Measurements from ENCODE around the gene CDHR4.
"Not testable (repeated sequence)": the region's sequence is repeated elsewhere in the genome, so short reads cannot be mapped to it uniquely, and the experiment has no call there.

The CDHR4 gene, protein sequence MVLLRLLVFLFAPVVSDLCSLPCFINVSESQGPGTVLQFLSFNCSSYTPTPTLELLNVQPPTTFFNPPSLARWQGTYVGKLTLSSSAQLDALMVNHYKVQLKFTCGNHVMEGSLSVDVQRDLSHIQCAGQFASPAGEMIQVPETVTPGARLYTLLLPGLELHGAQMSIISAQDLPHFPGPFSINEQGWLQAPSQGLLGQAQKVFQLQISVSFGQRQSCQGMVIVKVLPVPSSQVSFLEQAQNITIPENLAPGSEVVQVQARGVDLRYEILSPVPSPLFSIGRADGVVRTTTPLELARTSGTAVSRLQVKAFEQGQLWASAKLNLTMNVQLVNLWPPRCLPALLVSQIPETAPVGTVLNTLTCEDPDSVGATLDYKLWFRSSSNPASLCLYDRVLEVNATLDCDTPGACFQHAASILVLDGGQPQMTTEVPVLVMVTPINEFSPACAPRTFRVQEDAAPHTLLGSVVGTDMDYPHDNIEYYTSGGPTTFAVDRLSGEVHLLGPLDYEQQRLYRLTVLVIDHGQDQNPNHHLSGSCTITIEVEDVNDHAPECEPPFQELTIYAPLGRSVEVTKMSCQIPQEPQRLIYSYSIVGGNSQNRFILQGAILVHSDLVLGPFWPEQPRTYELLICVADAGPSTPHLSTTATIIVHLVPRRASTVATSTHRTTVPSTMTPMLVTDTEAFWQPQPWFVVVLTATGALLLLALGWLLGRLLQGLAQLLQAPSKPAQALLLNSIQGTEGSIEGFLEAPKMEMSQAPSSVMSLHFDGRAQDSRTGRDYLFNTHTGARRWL

DNA sequence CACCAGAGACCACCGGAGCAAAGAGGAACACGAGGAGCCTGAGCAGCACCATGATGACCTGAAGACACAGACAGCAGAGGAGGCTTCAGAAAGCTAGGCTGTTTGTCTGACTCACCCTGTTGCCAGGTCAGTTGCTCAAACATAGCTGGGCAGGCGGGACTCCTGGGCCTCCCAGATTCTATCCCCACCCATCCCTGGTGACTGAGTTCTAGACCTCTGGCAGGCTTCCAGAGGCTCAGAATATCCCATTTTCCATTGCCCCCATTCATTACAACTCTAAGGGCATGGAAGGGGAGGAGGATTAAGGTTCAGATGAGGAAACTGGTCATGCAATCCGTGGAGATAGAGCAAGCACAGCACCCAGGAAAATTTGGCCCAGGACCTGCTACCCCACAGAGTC lies at the start of gene CDHR4:
CDHR4 (minus strand) TSS at position 113 of the 400 bp plus-strand sequence; CDS start at position 52, 61 bp downstream.
- DNase-seq (ENCODE audit: low read depth, low spot score): no peak

DNA sequence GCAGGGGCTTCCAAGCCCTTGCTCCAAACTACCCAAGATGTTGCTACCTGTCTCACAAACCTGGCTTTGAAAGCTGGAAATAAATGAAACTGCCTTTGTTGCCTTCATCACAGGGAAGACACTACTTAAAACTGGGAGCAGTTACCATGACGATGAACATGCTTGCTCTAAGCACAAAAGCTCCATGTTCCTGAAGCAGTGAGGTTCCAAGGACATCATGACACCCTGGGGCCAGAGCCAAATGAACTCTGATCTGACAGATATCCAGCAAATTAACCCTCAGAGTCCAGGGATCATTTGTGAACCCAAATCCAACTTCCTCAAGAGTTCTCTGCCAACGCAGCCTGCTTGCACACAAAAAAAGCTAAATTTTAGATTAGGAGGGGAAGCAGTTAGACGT lies 46.0 kb upstream of the CDHR4 start:
- DNase-seq (ENCODE audit: low read depth, low spot score): no peak

DNA sequence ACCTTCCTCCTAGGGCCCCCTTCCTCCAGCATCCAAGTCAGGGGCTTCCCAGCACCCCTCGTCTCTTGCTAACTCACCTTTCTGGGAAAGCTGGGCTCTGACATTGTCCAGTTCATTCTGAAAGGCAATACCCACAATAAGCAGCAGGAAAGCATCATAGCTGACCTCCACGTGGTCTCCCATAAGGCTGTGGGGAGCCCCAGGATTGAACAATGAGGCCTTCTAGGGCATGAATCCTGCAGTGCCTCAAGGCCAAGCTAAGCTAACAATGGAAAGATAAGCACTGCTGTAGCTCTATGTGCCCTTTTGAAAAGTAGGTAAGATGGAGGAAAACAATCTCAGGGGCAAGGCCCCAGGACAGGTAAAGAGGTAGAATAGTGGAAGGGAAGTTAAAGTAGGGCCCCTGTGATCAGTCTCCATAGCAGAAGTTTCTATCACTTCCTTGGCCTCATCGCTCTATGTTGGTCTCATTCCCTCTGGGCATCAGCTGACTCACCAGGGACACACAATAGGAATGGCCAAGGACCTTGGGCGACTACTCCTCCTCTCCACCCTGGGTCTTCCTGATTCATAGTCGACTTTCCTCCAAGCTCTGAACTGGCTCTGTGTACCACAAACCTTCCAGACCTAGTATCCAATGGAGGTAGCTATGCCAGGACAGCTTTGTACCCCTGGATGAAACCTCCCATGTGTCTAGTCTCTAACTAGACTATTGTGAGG lies 45.0 kb upstream of the CDHR4 start:
- DNase-seq (ENCODE audit: low read depth, low spot score): no peak

DNA sequence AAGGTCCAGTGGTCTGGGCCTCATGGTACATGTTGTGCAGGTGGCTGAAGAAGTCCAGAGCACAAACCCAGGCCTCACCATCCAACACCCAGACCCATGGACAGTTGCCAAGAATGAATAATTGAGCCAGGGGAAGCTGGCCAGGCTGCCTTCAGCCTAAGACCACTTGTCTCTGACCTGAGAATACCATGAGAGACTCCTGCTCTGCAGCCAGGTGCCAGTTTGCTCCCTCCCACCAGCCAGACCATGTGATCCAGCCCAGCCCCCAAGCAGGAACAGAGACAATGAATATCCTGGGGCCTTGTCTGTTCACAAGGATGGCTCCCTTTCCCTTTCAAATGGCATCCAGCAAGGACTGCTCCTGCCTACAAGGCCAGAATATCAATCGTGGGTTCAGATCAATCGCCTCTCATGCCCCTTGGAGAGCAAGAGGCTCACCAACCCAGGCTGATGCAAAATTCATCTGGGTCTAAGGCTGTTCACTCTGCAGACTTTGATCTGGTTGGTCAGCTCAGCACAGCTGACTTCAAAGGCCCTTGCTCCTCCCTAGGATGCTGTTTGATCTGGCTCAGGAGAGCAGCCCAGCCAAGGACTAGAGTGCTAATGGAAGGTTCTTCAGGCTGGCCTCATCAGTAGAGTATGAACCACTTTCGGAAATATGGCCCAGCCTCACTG lies 43.3 kb upstream of the CDHR4 start:
- no peak for DNase-seq (ENCODE audit: low read depth, low spot score)

DNA sequence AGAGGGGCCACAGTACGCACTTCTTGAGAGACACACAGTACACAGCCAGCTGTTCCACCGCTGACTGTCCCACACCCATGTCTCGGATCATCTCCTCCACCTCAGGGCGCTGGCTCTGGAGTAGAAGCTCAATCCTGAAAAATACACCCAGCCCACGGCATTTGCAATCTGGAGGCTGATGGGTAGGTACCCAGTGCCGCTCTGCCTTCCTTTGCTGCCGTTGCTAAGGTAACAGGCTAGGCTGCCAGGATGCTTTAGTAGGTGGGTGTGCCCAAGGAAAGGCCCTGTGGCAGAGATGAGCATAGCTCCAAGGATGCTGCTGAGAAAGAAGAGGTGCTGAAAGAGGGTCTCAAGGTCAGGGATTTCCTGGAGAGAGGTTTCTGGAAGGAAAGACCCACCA lies 42.1 kb upstream of the CDHR4 start:
- no peak for DNase-seq (ENCODE audit: low read depth, low spot score)

DNA sequence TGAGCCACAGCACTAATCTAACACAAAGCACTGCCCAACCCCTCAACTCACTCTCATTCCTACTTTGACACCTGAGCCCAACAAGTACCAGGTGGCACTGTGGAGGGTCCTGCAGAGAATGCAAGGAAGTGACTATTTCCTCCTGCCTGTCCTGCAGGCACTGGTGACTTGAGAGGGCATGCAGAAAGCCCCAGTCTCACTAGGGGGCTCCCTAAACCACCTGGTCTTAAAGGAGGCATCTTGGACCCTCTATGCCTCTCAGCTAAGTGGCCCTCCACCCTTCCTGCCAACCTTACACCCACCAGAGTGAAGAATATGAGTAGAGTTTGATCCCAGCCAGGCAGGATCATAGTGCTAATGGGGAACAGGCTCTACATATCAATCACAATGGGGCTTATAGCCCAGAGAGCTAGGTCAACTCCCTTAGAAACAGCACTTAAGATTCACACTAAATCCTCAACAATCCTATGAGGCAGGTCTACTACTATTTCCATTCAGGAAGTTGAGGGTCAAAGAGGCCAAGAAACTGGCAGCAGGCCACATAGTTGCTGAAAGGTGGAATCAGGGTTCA lies 41.5 kb upstream of the CDHR4 start:
- DNase-seq (ENCODE audit: low read depth, low spot score): peak; percentile 25

DNA sequence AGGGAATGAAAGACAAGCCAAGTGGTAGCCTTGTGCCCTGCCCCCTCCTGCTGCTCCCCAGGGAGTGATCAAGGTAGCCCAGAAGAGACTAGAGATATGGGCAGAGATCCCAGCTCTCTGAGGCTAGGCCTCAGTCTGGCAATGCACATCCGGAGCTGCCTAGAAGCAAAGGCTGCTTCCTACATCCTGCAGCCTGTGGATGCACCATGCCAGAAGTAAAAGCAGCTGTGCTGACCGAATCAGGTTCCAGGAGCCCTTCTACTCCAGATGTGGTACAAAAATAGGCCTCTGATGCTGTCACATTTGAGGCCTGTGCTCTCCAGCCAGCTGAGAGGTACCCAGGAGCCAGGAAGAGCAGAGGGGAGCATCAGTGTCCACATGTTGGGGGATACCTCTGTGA lies 40.7 kb upstream of the CDHR4 start:
- DNase-seq (ENCODE audit: low read depth, low spot score): no peak

DNA sequence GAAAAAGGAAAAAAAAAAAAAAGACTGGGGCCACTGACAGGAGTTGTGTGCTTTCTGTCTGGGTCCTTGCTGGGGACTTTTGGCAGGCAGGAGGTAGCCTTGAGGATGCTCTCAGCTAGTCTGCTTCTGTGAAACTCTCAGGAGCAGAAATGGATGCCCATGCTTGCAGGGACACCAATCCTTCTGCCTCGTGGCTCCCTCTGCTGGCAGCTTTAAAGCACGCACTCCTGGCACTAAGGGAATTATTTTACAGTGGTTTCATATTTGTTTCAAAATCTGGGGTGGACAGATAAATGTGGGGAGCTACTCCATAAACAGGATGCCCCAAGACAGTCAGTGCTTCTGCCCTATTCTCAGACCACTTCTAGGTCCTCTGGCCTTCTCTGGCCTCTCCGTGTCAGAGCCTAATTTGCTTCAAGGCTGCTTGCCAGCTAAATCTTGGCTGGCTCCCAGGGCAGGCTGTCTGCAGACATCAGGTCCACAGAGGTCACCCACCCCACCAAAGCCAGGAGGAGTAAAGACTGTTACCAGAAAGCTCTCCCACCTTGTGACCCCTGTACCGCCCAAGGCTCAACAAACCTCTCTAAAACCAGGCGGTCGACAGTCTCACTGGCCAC lies 39.6 kb upstream of the CDHR4 start:
- DNase-seq (ENCODE audit: low read depth, low spot score): peak; percentile 28

DNA sequence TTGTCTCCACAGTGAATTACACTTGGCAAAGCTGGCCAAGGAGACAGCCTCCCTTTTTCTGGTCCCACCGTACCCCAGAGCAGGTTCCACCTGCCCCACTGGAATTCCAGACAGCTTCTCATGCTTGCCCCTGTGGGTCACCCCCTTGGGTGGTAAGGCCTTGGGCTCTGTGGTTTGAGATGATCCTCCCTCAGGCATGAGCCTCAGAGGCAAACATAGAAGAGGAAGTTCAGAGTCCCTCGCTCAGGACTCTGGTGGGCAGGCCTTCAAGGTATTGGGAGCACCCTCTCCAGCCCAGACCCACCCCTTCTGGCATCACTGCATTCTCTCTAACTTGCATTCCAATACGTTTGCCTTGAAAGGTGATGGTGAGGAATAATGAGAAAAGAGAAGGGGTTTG lies 31.7 kb upstream of the CDHR4 start:
- no peak for DNase-seq (ENCODE audit: low read depth, low spot score)

DNA sequence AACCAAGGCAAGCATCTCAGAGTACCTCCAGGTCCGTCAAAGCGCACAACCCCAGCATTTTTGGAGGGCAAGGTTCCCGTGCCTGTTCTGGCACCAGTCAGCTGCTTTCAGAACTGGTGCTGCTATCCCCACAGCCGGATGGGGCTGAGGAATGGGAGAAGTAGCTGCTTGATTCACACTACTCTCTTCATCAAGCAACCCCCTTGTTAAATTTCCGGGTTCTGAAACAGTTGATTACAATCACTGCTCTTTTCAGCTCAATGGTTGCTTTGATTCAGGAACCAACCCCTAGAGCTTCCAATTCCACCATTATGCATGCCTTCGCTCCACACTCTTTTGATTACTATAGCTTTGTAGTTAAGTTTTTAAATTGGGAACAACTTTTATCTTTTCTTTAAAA lies 26.3 kb upstream of the CDHR4 start:
- DNase-seq (ENCODE audit: low read depth, low spot score): no peak

DNA sequence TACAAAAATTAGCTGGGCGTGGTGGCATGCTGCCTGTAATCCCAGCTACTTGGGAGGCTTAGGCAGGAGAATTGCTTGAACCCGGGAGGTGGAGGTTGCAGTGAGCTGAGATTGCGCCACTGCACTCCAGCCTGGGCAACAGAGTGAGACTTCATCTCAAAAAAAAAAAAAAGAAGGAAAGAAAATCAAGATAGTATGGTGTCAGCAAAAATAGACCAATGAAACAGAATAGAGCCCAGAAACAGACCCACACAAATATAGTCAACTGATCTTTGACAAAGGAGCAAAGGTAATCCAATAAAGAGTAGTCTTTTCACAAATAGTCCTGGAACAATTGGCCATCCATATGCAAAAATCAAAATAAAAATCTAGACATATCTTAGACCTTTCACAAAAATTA lies 23.5 kb upstream of the CDHR4 start:
- not testable (repeated sequence) for DNase-seq (ENCODE audit: low read depth, low spot score)

DNA sequence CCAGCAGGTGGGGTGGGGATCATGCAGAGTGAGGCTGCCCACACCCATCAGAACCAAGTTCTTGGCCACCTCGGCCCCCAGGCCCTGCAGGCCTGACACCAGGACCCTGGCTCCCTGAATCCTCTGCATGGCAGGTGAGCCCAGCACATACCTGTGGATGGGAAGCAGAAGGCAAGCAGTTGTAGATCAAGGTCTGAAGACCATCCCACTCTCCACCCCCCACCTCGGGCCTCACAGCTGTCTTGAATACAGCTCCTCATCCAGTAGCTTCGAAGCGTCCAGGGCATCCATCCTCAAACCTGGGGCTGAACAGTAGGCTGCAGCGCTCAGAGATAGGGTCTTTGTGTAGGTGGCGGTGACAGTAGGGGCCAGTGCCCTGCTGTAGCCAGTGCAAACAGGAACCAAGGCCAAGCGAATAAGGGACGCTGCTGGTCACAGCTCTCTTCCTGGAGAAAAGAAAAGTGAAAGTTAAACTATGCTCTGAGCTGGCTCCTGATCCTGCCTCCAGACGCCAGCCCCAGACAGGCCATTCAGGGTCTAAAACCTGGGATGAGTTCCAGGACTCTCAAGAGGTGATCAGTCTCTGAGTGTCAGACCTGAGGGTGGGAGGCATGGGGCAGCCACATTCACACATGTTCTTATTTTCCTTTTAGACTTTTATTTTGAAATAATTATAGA lies 14.0 kb upstream of the CDHR4 start, which contains the start of gene UBA7:
UBA7 (minus strand) TSS at position 457 of the 678 bp plus-strand sequence; CDS start at position 291, 166 bp downstream.
- DNase-seq (ENCODE audit: low read depth, low spot score): no peak

DNA sequence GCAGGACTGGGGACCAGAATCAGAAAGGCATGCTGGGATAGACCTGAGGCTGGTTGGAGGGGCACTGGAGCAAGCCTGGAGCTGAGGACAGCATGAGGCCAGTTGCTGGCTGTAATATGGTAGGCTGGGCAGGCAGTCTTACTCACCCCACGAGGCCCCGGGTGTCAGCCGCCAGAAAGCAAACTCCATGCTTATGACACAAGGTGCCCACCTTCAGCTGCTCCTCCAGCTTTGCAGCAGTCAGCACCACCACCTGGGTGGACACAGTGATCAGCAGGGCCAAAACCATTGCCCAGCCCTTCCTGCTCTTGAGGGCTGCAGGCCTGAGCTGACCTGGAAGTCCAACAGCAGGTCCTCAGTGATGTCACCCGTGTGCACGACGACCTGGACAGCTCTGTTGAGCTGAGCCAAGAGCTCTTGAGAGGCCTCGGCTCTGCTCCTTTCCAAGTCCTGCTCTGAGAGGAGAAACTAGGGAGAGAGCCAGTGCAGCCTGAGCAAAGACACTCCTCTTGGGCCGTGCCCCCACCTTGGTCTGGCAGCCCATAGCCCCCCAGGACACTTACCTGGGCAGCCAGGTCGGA lies 13.3 kb upstream of the CDHR4 start:
- no peak for DNase-seq (ENCODE audit: low read depth, low spot score)

DNA sequence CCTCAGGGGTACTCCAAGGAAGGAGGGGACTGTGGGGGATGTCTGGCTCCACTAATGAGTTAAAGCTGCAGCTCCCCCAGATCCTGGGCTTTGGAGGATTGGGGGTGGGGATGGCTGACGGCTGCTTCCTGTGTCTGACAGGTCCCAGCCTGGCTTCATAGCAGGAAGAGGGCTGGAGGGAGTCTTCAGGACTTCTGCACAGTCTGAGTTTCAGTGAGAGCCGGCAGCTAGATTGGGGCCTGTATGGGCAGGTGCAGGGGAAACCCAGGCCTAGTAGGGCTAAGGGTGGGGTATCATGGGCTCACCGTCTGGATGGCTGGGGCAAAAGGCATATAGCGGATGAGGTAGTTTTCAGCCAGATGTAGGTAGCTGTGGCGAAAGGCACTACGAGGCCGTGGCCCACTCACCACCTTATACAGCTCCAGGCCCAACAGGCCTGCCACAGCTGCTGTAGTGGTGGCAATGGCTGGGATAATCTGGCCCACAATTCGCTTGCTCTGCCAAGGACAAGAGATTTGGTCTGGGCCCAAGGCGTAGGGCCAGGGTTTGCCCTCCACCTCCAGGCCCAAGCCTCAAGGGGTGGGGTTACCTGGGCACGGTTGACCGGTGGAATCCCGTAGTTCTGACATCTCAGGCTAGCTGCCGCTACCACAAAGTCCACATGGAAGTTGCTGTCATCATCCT lies 7.9 kb upstream of the CDHR4 start:
- no peak for DNase-seq (ENCODE audit: low read depth, low spot score)

DNA sequence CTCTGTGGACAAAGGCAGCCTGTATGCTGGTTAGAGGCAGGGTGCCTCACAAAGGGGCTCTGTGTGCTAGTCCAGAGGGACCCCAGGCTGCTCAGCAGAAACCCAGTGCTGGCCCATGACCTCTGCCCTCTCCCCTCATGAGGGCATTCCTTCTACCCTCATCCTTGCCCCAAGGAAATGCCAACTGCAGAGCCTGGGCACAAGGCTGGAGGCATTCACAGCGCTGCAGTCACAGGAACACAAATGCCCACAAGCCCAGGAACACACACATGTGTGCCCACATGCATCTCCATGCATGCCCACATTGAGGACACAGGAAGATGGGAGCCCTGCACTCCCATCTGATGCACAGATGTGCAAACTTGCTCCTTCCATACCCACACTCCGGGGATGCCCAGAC lies 7.2 kb upstream of the CDHR4 start:
- no peak for DNase-seq (ENCODE audit: low read depth, low spot score)

DNA sequence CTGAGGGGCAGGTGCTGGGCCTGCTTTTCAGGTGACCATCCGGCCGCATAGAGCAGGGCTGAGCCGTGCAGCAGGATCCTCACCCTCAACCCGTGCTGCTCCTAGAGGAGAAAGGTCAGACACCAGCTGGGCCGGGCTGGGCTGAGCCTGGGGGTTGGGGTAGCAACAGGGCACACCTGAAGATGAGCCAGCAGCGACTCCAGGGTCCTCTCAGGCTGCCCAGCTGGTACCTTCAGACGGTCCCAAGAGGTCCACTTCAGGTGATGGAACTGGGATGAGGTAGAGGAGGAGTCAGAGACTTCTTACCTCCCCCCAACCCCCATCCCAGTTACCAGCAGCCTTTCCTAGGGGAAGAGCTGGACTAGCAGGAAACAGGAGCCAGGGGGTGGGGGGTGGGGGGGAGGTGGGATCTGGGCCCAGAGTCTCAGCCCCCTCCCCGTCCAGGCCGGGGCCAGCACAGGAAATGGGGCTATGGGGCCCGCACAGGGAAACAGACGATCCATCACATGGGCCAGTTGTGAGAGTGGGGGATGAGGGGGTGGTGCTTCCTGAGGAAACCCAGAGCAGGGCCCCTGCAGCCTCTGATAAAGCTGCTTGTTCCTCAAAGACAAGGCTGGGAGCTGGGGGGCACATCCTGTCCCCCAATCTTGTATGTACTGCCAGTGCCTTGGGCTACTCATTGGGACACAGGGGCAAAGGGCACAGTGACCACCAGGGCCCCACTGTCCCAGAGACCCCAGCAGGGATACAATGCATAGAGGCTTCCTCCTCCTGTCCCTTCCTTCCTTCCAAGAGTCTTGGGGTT lies 6.4 kb upstream of the CDHR4 start:
- no peak for DNase-seq (ENCODE audit: low read depth, low spot score)

DNA sequence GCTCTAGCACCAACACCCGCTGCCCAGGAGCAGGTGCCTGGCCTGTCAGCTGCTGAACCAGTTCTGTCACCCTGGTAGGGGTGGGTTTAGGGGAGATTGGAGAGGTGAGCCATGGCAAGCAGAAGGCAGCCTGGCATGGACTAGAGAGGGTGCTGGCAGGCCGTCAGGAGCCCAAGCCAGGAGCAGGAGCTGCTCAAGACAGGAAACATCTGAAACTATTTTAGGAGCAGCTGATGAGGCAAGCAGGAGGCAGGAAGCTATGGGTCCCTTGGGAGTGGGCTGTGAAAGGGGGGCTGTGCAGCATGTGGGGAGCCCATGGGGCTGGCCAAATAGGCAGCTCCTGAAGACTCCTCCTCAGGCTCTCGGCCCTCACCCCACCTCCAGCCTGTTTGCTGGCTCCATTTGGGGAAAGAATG lies 5.7 kb upstream of the CDHR4 start:
- no peak for DNase-seq (ENCODE audit: low read depth, low spot score)

Measured in iPS DF 19.7 (cell line).